GM12865 (cell line): ENCODE measurements around the gene UVRAG.
A peak's percentile ranks its signal among the peaks of the same experiment; 100 is the strongest.

Source experiments
- DNase-seq: peaks from one replicate; pipeline ENCODE4 v3.0.0; 2010; ENCODE audit warnings: low read depth
- H3K4me3 ChIP-seq: 2 replicates; pipeline ENCODE4 v1.5.1; 2011; ENCODE audit warnings: mild to moderate bottlenecking, low read depth, low read length, control low read depth
- CTCF ChIP-seq: IDR thresholded peaks from 2 replicates; pipeline ENCODE4 v1.5.1; 2011; ENCODE audit warnings: low read length, control low read depth, low read depth, inconsistent platforms; ENCODE audit not compliant: insufficient read depth; ENCODE audit errors: missing control alignments

UVRAG gene

GRCh38 chr11:75792127-75792731 lies 22.8 kb upstream of the UVRAG start:
- no peak for TF ChIP-seq CTCF
- no peak overlapping the region for H3K4me3 ChIP-seq
- no peak for DNase-seq

GRCh38 chr11:75792997-75793800 lies 21.8 kb upstream of the UVRAG start:
- H3K4me3 ChIP-seq = no peak overlapping the region
- no peak for DNase-seq
- no peak for TF ChIP-seq CTCF

- no peak for TF ChIP-seq CTCF
- no peak overlapping the region for H3K4me3 ChIP-seq
- DNase-seq = no peak
These were observed 21.0 kb upstream of the UVRAG start for GRCh38 chr11:75793966-75794365.

GRCh38 chr11:75795276-75796090 lies 19.5 kb upstream of the UVRAG start:
- TF ChIP-seq CTCF = no peak
- DNase-seq = no peak

GRCh38 chr11:75796091-75796435 lies 18.9 kb upstream of the UVRAG start:
- no peak for DNase-seq
- TF ChIP-seq CTCF = no peak
- H3K4me3 ChIP-seq = no peak overlapping the region

More at GRCh38 chr11:75795276-75796090, 19.5 kb upstream of the UVRAG start:
- no peak overlapping the region for H3K4me3 ChIP-seq

- H3K4me3 ChIP-seq = no peak overlapping the region
- no peak for TF ChIP-seq CTCF
- DNase-seq = peak; percentile 67
These were observed 17.9 kb upstream of the UVRAG start for GRCh38 chr11:75797116-75797515.
